Kidney (tissue), 14 donors: ENCODE data around the gene STBD1. TPM values are rescaled to one million over a fixed set of nuclear protein-coding genes. Genes with fewer than 3 reads are reported as not detected.
A peak's percentile ranks its signal among the peaks of the same experiment; 100 is the strongest.

Source experiments
- DNase-seq, 5 donors: peaks; one replicate each; pipeline ENCODE4 v3.0.0-alpha.2; 2013 to 2020
- FAIRE-seq: peaks from 2 replicates; lab custom pipeline; 2012; peaks lifted over from hg19 to GRCh38; lab: Jason Lieb, UNC
- H3K27ac ChIP-seq, 2 donors: one replicate each; pipeline ENCODE4 v1.7.0; 2013; ENCODE audit warnings: low read depth in 2 of 2, low read length in 2 of 2, inconsistent platforms in 1 of 2
- H3K27me3 ChIP-seq: one replicate; pipeline ENCODE4 v1.7.1; 2013; ENCODE audit warnings: low read length, inconsistent platforms; ENCODE audit not compliant: control insufficient read depth, insufficient read depth
- H3K36me3 ChIP-seq, 3 donors: one replicate each; pipeline versions ENCODE4 v1.7.0 to v1.7.1; 2013; ENCODE audit warnings: low read length in 3 of 3, control low read depth in 1 of 3, inconsistent platforms in 1 of 3; ENCODE audit not compliant: insufficient read depth in 3 of 3, control insufficient read depth in 2 of 3
- H3K4me1 ChIP-seq, 3 donors: one replicate each; pipeline versions ENCODE4 v1.7.0 to v1.7.1; 2013; ENCODE audit warnings: low read length in 3 of 3, inconsistent platforms in 1 of 3, low read depth in 1 of 3; ENCODE audit not compliant: control insufficient read depth in 2 of 3, insufficient read depth in 2 of 3
- H3K4me3 ChIP-seq, 3 donors: one replicate each; pipeline versions ENCODE4 v1.7.0 to v1.8.1; 2013; ENCODE audit warnings: low read length in 3 of 3, control low read depth in 1 of 3, inconsistent platforms in 1 of 3
- H3K9ac ChIP-seq, 3 donors: one replicate each; pipeline versions ENCODE4 v1.7.0 to v1.7.1; 2013; ENCODE audit warnings: low read length in 3 of 3, control low read depth in 1 of 3, inconsistent platforms in 1 of 3
- H3K9me3 ChIP-seq, 3 donors: one replicate each; pipeline versions ENCODE4 v1.7.0 to v1.7.1; 2013; ENCODE audit warnings: low read length in 3 of 3, control low read depth in 1 of 3, inconsistent platforms in 1 of 3; ENCODE audit not compliant: control insufficient read depth in 2 of 3, insufficient read depth in 1 of 3
- CTCF ChIP-seq: IDR thresholded peaks from 3 replicates; pipeline ENCODE4 v1.5.1; 2012; ENCODE audit warnings: mild to moderate bottlenecking, moderate library complexity, borderline replicate concordance; ENCODE audit not compliant: insufficient read depth; ENCODE audit errors: extremely low read depth
- intact Hi-C: fragments of 100-400 bp; cut with DNase I; formaldehyde crosslinking; loops from one replicate; pipeline ENCODE4 v1.11.1; 2022
- polyA plus RNA-seq: library from polyadenylated mRNA; stranded (reverse); fragments of 350-450 nt; fragmentation: Illumina TruSeq; extraction: RNeasy Lipid Tissue Mini Kit (QIAGEN cat#74804); gene quantifications from one replicate; pipeline ENCODE4 v1.2.3, GENCODE V29; 2014; ENCODE audit warnings: low read depth, low replicate concordance; ENCODE audit not compliant: insufficient read depth
- total RNA-seq: library from RNA; stranded (reverse); fragmentation: NEBNext Ultra II Directional; extraction: Animal tissue kit (Norgen Biotek cat#: 25700); gene quantifications from one replicate; pipeline ENCODE4 v1.2.1, GENCODE V29; 2021
- donor health status: control.
- donor health status: control.
- donor health status: control.
- donor health status: control.
- donor health status: control.
- donor health status: DM: yes; HTN: yes; CAD: no.
- donor health status: Normal renal cell carcinoma (clear cell type).

STBD1 gene
- total and polyA plus RNA-seq, 2 donors from 2014 or later = 1.3 to 4.5 TPM

GRCh38 chr4:76310683-76311082 is 4.2 kb downstream of the STBD1 start:
- no peak for TF ChIP-seq CTCF
- no peak overlapping the region for H3K4me3 ChIP-seq
- no peaks in the 10 kb centered on the region for H3K36me3 ChIP-seq
- H3K4me1 ChIP-seq = peaks cover 0 to 21% (median 4%) of the 10 kb centered on the region in 3 donors
- FAIRE-seq (no peak), DNase-seq (no peak)
- intact Hi-C loops = no loop called here
- no peak overlapping the region for H3K9ac ChIP-seq
- no peaks in the 10 kb centered on the region for H3K9me3 ChIP-seq
- no peak overlapping the region for H3K27ac ChIP-seq
- no peaks in the 10 kb centered on the region for H3K27me3 ChIP-seq

GRCh38 chr4:76311896-76312331 is 5.4 kb downstream of the STBD1 start:
- intact Hi-C loops = no loop called here
- FAIRE-seq (no peak), DNase-seq (peak in 3 of 5 donors; percentile 19 to 30 (median 23))
- Histone ChIP-seq H3K9me3 (no peaks in the 10 kb centered on the region), H3K4me1 (peaks cover 0 to 18% (median 3%) of the 10 kb centered on the region in 3 donors), H3K27ac (no peak overlapping the region), H3K9ac (no peak overlapping the region), H3K36me3 (no peaks in the 10 kb centered on the region), H3K27me3 (no peaks in the 10 kb centered on the region), H3K4me3 (no peak overlapping the region)
- TF ChIP-seq CTCF = no peak

GRCh38 chr4:76312457-76312856 is 5.9 kb downstream of the STBD1 start:
- Histone ChIP-seq H3K9ac (no peak overlapping the region), H3K27ac (no peak overlapping the region), H3K9me3 (no peaks in the 10 kb centered on the region), H3K4me1 (peaks cover 0 to 18% (median under 1%) of the 10 kb centered on the region in 3 donors), H3K4me3 (no peak overlapping the region), H3K27me3 (no peaks in the 10 kb centered on the region), H3K36me3 (no peaks in the 10 kb centered on the region)
- FAIRE-seq (no peak), DNase-seq (no peak)
- intact Hi-C loops = no loop called here
- TF ChIP-seq CTCF = no peak

- no peak overlapping the region for H3K4me3 ChIP-seq
- no peak for TF ChIP-seq CTCF
- no peaks in the 10 kb centered on the region for H3K27me3 ChIP-seq
- DNase-seq = no peak
- no peak for FAIRE-seq
- intact Hi-C loops = no loop called here
- H3K9me3 ChIP-seq = no peaks in the 10 kb centered on the region
- peaks cover 0 to 14% (median 0%) of the 10 kb centered on the region in 3 donors for H3K4me1 ChIP-seq
- no peak overlapping the region for H3K27ac ChIP-seq
- no peak overlapping the region for H3K9ac ChIP-seq
- no peaks in the 10 kb centered on the region for H3K36me3 ChIP-seq
Observed at GRCh38 chr4:76313547-76313946, 7.0 kb downstream of the STBD1 start.
